Sciatic nerve (tissue), 2 donors: Measurements from ENCODE around the gene AFTPH. TPM values are rescaled to one million over a fixed set of nuclear protein-coding genes. Genes with fewer than 3 reads are reported as not detected.

Experiments used
- ATAC-seq: fragments of 200-7000 bp; cut with Tn5 transposase; one replicate; pipeline ENCODE4 v1.9.1; 2020; ENCODE audit warnings: mild to moderate bottlenecking, moderate library complexity
- DNase-seq: peaks from one replicate; pipeline ENCODE4 v3.0.0-alpha.2; 2020; ENCODE audit warnings: low spot score
- intact Hi-C: fragments of 100-400 bp; cut with DNase I; formaldehyde crosslinking; loops from one replicate; pipeline ENCODE4 v1.14.2; 2022
- microRNA-seq: library from miRNA; unstranded; fragments of <30 nt; microRNA quantifications from one replicate; pipeline ENCODE4 v1.2.0, GENCODE V29; 2020
- total RNA-seq: library from RNA; stranded (reverse); fragmentation: NEBNext Ultra II Directional; extraction: Animal tissue kit (Norgen Biotek cat#: 25700); gene quantifications from one replicate; pipeline ENCODE4 v1.2.1, GENCODE V29; 2021
- donor health status: DM: no; HTN: no; CAD: no.
- donor health status: DM: no; HTN: no; CAD: no.

AFTPH gene
- total RNA-seq, 1 donor from 2014 or later, result 31.6 TPM

DNA sequence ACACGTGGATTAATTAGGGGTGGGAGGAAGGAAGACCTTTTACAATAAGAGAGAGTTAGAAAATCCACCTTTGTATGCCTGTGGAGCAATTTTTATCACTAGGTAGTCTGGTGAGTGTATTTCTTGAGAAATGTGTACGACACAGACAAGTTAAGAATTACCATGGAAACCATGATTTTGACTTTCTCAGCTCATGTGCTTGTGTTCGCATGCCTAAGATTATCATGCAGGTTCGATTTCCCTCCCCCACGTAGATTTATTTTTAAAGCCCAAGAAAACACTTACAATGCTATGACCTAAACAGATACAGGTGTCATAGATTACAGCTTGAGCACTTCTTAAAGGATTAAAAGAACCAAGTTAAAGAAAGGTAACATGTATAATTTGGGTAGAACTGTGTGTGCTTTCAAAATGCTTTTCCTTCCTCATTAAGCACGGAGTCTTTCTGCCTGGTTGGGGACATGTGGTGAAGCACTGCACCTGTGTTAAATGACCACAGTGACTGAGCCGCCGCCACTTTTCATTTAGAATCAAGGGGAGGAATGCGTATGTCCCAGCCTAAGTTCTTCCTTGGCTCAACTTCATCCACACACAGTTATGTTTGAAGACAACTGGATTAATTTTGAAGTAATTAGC, 113.0 kb downstream of the AFTPH start:
- no peak for ATAC-seq
- no peak for DNase-seq
- intact Hi-C loops, result no loop called here

DNA sequence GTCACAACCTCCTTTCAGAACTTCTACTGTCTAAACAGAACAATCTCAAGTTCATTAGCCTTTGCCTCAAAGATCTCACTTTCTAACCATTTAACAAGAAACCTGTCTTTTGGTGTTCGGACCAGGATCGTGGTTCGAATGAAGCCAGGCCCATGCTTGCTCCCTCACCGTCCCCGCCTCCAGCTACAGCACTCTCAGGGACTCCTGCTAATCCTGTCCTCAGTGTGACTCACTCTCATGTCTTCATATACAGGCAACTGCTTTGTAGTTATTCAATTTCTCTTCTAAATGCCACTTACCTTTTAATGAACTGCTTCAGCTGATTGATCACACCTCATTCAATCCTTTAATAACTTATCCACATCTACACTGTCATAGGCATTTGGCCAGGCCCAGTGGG, 113.8 kb downstream of the AFTPH start:
- intact Hi-C loops, result no loop called here
- DNase-seq, result no peak
- ATAC-seq, result no peak

- ATAC-seq (no peak), DNase-seq (no peak)
- intact Hi-C loops, result no loop called here
These were observed 114.5 kb downstream of the AFTPH start for GRCh38 chr2:64638502-64639120.

DNA sequence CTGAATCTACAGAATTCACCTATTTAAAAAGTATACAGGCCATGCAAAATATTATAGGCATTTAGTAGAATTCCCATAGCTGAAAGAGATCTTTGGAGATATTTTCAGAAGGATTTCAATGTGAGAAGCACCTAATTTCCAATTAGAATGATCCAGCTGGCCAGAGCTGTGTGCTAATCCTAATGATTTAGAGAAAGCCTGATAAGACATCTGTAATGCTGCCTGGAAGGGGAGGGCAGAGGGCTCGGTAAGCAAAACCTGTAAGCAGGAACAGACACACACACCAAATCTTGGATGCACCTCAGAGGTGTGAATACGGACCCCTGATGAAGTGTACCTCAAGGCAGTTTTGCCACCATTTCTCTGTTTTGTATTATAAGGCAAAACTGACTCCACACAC, 115.6 kb downstream of the AFTPH start:
- DNase-seq, result no peak
- no peak for ATAC-seq
- intact Hi-C loops, result no loop called here

DNA sequence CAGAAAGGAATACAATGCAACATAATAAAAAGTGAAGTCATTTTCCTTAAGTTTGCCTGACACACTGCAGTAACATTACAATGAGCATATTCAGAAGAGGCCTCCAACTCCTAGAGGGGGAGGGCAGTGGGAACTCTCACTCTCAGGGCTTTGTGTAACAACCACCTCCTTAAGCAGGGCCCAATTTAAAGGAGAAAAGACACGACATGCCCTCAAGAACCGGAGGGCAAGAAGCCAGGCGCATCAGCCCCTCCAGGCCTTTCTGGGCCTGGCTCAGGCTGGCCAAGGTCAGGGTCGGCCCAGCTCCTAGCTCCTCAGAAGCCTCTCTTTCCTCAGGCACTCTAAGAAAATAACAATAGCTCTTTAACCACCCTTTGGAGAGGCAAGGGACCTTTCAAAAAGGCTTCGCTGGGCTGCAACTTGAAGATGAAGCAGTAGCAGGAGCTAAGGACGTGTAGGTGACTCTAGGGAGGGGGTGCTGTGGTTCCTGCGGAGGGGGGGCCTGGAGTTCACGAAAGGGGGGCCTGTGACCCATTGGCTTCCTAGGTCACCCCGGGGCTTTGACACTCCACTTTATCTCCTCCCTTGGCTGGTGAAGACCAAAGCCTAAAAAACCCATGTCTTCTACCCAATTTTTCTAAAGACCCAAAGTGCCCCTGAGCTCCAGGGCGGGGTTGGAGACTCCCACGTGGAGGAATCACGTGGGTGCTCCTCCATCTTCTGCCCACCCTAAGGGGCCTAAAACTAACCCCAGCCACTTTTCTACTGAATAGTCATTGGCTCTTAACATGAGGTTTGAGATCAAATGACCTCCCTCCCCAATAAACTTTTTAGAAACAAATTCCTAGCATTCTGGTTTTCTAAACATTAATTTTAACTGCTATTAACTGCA, 116.3 kb downstream of the AFTPH start:
- no peak for DNase-seq
- no peak for ATAC-seq
- intact Hi-C loops, result no loop called here

- DNase-seq, result no peak
- intact Hi-C loops, result no loop called here
- ATAC-seq, result no peak
These were observed 117.5 kb downstream of the AFTPH start for GRCh38 chr2:64641599-64641998.

Small RNA genes lying within 50 kb of the gene (microRNA-seq; reads per million reads assigned to microRNA genes)
- not detected for gene MIR4434

Other genes starting within 250 kb of the AFTPH start
- 18.6 TPM for gene LGALSL, start 70.2 kb upstream of the AFTPH start, total RNA-seq
- gene SERTAD2, start 129.6 kb downstream of the AFTPH start, total RNA-seq, result 25.5 TPM